CD4-positive, alpha-beta T cell treated with Interleukin-6 for 4 hours (primary cell): Measurements from ENCODE around the gene TMEM179.
"Not testable (repeated sequence)": the region's sequence is repeated elsewhere in the genome, so short reads cannot be mapped to it uniquely, and the experiment has no call there.

Source experiments
- DNase-seq: peaks from one replicate; pipeline ENCODE4 v3.0.0-alpha.2; 2020; ENCODE audit warnings: mixed read lengths

The TMEM179 gene

GRCh38 chr14:104637546-104638003 is 33.0 kb upstream of the TMEM179 start:
- no peak for DNase-seq

GRCh38 chr14:104636846-104637545 is 32.4 kb upstream of the TMEM179 start:
- DNase-seq, result not testable (repeated sequence)

- no peak for DNase-seq
Measured at GRCh38 chr14:104636131-104636530, 31.6 kb upstream of the TMEM179 start.

- no peak for DNase-seq
Measured at GRCh38 chr14:104635717-104636116, 31.1 kb upstream of the TMEM179 start.

GRCh38 chr14:104634886-104635570 is 30.5 kb upstream of the TMEM179 start:
- no peak for DNase-seq

GRCh38 chr14:104634138-104634760 is 29.7 kb upstream of the TMEM179 start:
- no peak for DNase-seq

GRCh38 chr14:104633276-104634137 is 28.9 kb upstream of the TMEM179 start:
- no peak for DNase-seq

- no peak for DNase-seq
Measured at GRCh38 chr14:104632781-104633180, 28.2 kb upstream of the TMEM179 start.

GRCh38 chr14:104624939-104625338 is 20.4 kb upstream of the TMEM179 start:
- no peak for DNase-seq

- DNase-seq, result no peak
Measured at GRCh38 chr14:104614126-104614812, 9.7 kb upstream of the TMEM179 start.

GRCh38 chr14:104611881-104612280 is 7.3 kb upstream of the TMEM179 start:
- DNase-seq, result no peak

GRCh38 chr14:104610749-104611310 is 6.3 kb upstream of the TMEM179 start:
- DNase-seq, result no peak

- no peak for DNase-seq
Measured at GRCh38 chr14:104609666-104610065, 5.1 kb upstream of the TMEM179 start.

- DNase-seq, result no peak
Measured at GRCh38 chr14:104603711-104604401, 716 bp downstream of the TMEM179 start.

- no peak for DNase-seq
Measured at GRCh38 chr14:104602933-104603325, 1.6 kb downstream of the TMEM179 start.

- DNase-seq, result no peak
Measured at GRCh38 chr14:104602315-104602932, 2.1 kb downstream of the TMEM179 start.

GRCh38 chr14:104601786-104602185 is 2.8 kb downstream of the TMEM179 start:
- no peak for DNase-seq

- no peak for DNase-seq
Measured at GRCh38 chr14:104600805-104601204, 3.8 kb downstream of the TMEM179 start.

- no peak for DNase-seq
Measured at GRCh38 chr14:104600141-104600643, 4.4 kb downstream of the TMEM179 start.

GRCh38 chr14:104599446-104599845 is 5.1 kb downstream of the TMEM179 start:
- no peak for DNase-seq

- DNase-seq, result no peak
Measured at GRCh38 chr14:104598910-104599273, 5.7 kb downstream of the TMEM179 start.
